ENCODE results near the gene ANKFY1. TPM values are rescaled to one million over a fixed set of nuclear protein-coding genes. Genes with fewer than 3 reads are reported as not detected.

The ANKFY1 gene
- total RNA-seq, 2 donors from 2014 or later, result 17.9 to 40.5 TPM

- no peak overlapping the region for H3K27ac ChIP-seq
- H3K27me3 ChIP-seq, result no peaks in the 10 kb centered on the region
- TF ChIP-seq POLR2A (IDR thresholded peaks at IDR 0.05) (no peak), CTCF (IDR thresholded peaks at IDR 0.05) (no peak)
- ATAC-seq, result no peak
- no peak for DNase-seq
- intact Hi-C loops (cut with DNase I), result no loop called here
- no peaks in the 10 kb centered on the region for H3K4me1 ChIP-seq
- 76 to 87% methylated on average over 7 of the region's 7 CpGs for WGBS, 2 donors
- H3K36me3 ChIP-seq (replicated peaks in 1 of 2; ENCODE audit: insufficient read depth in 1 of 2, low read depth in 2 of 2), result peaks cover 5 to 51% of the 10 kb centered on the region in 2 donors
- H3K4me3 ChIP-seq, result no peak overlapping the region
- no peaks in the 10 kb centered on the region for H3K9me3 ChIP-seq
Measured at GRCh38 chr17:4179071-4179470, 84.7 kb downstream of the ANKFY1 start.

- Histone ChIP-seq H3K27ac (no peak overlapping the region), H3K4me1 (no peaks in the 10 kb centered on the region), H3K27me3 (no peaks in the 10 kb centered on the region), H3K9me3 (no peaks in the 10 kb centered on the region), H3K36me3 (replicated peaks in 1 of 2; ENCODE audit: insufficient read depth in 1 of 2, low read depth in 2 of 2) (peaks cover 5 to 53% of the 10 kb centered on the region in 2 donors), H3K4me3 (no peak overlapping the region)
- no peak for ATAC-seq
- 88 to 90% methylated on average over 14 to 15 of the region's 15 CpGs for WGBS, 2 donors
- DNase-seq, result no peak
- intact Hi-C loops (cut with DNase I), result no loop called here
- TF ChIP-seq CTCF (IDR thresholded peaks at IDR 0.05), result no peak
- TF ChIP-seq POLR2A (IDR thresholded peaks at IDR 0.05), result no peak
Measured at GRCh38 chr17:4178651-4179050, 85.1 kb downstream of the ANKFY1 start.

GRCh38 chr17:4177806-4178205 is 86.0 kb downstream of the ANKFY1 start:
- no peak for TF ChIP-seq POLR2A (IDR thresholded peaks at IDR 0.05)
- no peak for TF ChIP-seq CTCF (IDR thresholded peaks at IDR 0.05)
- no peaks in the 10 kb centered on the region for H3K4me1 ChIP-seq
- H3K9me3 ChIP-seq, result no peaks in the 10 kb centered on the region
- WGBS, 2 donors, result 90 to 97% methylated on average over 21 of the region's 21 CpGs
- DNase-seq, result no peak
- no peak overlapping the region for H3K27ac ChIP-seq
- no peak for ATAC-seq
- intact Hi-C loops (cut with DNase I), result no loop called here
- H3K36me3 ChIP-seq (replicated peaks in 1 of 2; ENCODE audit: insufficient read depth in 1 of 2, low read depth in 2 of 2), result peaks cover 5 to 51% of the 10 kb centered on the region in 2 donors
- no peaks in the 10 kb centered on the region for H3K27me3 ChIP-seq
- no peak overlapping the region for H3K4me3 ChIP-seq

- DNase-seq, result no peak
- no peak for TF ChIP-seq CTCF (IDR thresholded peaks at IDR 0.05)
- no peak for TF ChIP-seq POLR2A (IDR thresholded peaks at IDR 0.05)
- Histone ChIP-seq H3K27ac (no peak overlapping the region), H3K36me3 (replicated peaks in 1 of 2; ENCODE audit: insufficient read depth in 1 of 2, low read depth in 2 of 2) (peaks cover 10 to 53% of the 10 kb centered on the region in 2 donors), H3K4me3 (no peak overlapping the region), H3K9me3 (no peaks in the 10 kb centered on the region), H3K27me3 (no peaks in the 10 kb centered on the region), H3K4me1 (no peaks in the 10 kb centered on the region)
- intact Hi-C loops (cut with DNase I), result no loop called here
- 87 to 98% methylated on average over 6 to 12 of the region's 12 CpGs for WGBS, 2 donors
- ATAC-seq, result no peak
Measured at GRCh38 chr17:4176808-4177472, 86.8 kb downstream of the ANKFY1 start.

Data from body of pancreas (tissue), 4 donors.